Measurements from ENCODE around the gene C20orf141.
"Not testable (repeated sequence)": the region's sequence is repeated elsewhere in the genome, so short reads cannot be mapped to it uniquely, and the experiment has no call there.

Gene C20orf141

DNA sequence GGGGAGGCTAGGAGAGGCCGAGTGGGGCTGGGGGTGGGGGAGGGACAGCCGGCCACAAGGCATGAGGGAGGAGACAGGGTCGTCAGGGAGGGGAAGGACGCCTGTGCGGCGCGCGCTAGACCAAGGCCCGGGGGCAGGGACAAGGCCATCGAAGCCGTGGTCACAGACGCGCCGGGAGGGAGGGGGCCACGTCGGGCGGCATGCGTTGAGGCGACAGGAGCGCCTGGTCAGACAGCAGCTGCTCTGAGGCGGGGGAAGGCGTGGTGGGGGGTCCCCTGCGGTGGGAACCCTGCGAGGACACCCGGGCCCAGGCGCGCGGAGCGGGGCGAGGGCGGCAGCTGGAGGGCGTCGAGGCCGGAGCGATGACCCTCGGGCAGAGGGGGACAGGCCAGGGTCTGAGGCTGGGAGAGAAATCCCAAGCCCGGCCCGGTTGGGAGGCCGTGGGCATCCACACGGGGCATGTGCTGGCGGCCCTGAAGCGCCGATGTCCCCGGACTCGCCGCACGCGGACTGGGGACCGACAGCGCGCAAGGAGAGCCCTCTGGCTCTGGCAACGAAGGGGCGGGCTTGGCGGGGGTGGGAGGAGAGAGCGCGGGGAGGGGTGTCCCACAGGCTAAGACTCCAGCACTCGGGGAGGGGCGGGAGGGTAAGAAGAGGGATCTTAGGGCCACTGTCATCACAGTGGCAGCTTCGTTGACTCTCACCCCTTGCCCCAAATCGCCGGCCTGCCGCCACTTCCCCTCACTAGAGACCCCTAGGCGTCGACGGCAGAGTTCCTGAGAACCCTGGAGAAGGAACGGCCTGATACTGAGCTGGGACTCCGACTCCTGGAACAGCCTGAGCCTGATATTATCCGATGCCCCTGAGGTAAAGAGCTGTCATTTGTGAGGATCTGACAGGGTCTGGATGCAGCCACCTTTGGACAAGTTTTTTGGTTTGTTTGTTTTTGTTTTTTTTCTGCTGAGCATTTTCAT is 6.4 kb downstream of the C20orf141 start:
- no peak for DNase-seq

DNA sequence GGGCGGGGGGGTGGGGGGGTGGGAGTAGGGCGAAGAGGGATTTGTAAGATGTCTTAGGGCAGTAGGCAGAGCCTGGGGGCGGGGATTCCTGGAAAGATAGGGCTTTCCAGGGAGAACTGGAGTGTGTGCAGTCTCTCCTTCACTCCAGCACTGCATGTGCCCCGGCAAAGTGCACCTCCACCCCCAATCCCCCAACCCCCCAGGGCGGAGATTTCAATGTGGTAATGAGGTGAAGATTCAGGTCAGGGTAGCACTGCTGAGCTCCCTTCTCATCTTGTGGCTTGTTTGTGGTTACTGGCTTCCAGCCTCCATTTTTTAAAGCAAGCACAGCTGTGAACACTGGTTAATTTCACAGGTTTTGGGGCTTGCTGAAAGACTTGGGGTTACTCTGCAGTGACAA is 7.3 kb downstream of the C20orf141 start:
- no peak for DNase-seq

DNA sequence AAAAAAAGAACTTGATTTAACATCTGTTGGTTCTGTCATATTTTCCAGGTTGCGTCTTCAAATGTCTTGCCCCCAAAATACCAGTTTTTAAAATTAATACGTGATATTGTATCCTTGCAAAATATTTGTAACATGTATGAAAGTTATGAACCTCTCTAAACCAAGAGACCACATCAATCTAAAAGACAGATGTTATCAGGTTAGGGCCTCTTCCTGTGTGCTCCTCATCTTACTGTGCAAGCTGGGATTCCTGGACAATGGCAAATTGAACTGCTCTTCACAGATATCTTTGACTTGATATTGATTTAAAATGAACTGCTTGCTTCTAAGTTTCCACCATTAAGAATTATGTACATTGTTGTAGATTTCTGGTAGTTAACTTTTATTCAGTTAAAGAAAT is 11.0 kb downstream of the C20orf141 start:
- no peak for DNase-seq

DNA sequence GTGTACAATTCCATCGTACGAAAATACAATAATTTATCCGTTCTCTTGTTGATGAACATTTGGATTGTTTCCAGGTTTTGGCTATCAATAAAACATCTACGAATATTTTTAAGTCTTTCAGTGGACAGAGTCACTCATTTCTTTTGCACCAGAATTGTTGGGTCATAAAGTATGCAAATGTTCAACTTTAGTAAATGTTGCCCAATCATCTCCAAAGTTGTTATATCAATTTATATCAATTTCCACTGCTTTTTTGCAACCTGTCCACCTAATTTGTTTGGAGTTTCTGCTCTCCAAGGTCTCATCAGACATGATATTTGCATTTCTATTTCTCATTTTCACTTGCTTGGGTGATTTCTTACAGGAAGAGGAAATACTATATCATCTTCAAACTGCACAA is 11.9 kb downstream of the C20orf141 start:
- DNase-seq = no peak

- DNase-seq = no peak
Measured at GRCh38 chr20:2829376-2829775, 14.6 kb downstream of the C20orf141 start.

DNA sequence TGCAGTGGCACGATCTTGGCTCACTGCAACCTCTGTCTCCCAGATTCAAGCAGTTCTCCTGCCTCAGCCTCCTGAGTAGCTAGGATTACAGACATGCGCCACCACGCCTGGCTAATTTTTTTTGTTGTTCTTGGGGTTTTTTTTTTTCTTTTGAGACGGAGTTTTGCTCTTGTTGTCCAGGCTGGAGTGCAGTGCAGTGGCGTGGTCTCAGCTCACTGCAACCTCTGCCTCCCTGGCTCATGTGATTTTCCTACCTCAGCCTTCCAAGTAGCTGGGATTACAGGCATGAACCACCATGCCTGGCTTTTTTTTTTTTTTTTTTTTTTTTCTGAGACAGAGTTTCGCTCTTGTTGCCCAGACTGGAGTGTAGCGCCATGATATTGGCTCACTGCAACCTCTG is 16.4 kb downstream of the C20orf141 start:
- not testable (repeated sequence) for DNase-seq

GRCh38 chr20:2833761-2834160 is 19.0 kb downstream of the C20orf141 start:
- DNase-seq = peak; percentile 40

GRCh38 chr20:2834401-2835110 is 19.8 kb downstream of the C20orf141 start:
- DNase-seq = peak; percentile 67

DNA sequence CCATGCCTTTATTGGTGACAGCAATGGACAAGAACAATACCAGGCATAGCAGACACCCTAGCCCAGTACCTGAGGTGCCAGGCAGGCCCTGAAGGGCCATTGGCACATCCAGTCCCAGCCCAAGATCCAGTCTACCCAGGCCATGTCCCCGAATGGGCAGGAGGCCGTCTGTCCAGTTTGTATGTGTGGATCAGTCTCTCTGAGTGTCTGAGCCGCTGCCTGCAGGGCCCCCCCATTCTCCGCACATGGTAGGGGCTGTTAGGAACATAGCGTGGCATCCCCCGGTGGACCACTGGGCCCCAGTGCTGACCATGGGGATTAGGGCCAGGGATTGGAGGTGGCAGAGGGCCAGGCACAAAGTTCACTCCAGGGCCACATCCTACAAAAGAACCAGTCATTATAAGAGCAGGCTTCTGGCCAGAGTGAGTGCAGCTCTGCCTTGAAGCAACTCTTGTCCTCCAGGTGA is 20.6 kb downstream of the C20orf141 start:
- no peak for DNase-seq

- DNase-seq = no peak
Measured at GRCh38 chr20:2836035-2836434, 21.2 kb downstream of the C20orf141 start.

DNA sequence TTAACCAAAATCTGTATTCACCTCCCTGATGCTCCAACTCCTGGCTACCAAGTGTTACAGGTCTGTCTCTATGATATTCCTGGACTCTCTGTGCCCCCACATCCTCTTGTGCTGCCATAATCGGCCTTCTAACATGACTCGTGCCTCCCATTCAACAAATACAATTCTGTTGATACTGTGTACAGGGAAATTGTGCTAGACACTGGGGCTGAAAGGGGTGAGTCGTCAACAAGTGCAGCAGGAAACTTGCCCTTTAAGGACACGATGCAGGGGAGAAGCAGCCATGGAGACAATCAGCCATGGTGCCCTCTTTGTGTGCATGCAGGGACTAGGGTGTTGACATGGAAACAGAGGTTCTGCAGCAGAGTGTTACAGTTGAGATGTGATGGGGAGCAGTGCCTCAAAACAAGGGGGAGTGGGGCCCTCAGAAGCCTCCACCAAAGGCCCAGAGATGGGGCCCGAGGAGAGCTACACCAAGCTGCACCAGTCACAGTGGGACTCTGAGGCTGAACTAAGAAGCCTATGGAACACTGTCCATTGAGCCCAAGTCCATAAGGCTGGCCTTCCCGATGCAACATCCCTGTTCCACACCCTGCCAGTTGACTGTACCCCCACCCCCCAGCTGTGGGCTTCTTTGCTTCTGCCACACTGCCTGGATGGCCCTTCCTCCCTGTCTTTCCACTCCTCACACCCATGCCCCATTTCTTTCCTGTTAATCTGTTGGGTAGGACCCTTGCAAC is 22.6 kb downstream of the C20orf141 start:
- DNase-seq = no peak

GRCh38 chr20:2838170-2838797 is 23.5 kb downstream of the C20orf141 start:
- DNase-seq = no peak

GRCh38 chr20:2838847-2839671 is 24.3 kb downstream of the C20orf141 start:
- no peak for DNase-seq

- DNase-seq = no peak
Measured at GRCh38 chr20:2839732-2840137, 24.9 kb downstream of the C20orf141 start.

GRCh38 chr20:2840138-2840966 is 25.6 kb downstream of the C20orf141 start, which contains the start of the genes PCED1A and VPS16:
Gene PCED1A, minus strand, starts transcription at chr20:2840655. Its CDS starts 743 bp downstream, at chr20:2839912.
Gene VPS16, plus strand, starts transcription at chr20:2840745. Its CDS starts 30 bp downstream, at chr20:2840775.
- DNase-seq = peak; percentile 72

GRCh38 chr20:2840967-2841531 is 26.3 kb downstream of the C20orf141 start:
- no peak for DNase-seq

GRCh38 chr20:2845607-2846006 is 30.8 kb downstream of the C20orf141 start:
- peak; percentile 18 for DNase-seq

DNA sequence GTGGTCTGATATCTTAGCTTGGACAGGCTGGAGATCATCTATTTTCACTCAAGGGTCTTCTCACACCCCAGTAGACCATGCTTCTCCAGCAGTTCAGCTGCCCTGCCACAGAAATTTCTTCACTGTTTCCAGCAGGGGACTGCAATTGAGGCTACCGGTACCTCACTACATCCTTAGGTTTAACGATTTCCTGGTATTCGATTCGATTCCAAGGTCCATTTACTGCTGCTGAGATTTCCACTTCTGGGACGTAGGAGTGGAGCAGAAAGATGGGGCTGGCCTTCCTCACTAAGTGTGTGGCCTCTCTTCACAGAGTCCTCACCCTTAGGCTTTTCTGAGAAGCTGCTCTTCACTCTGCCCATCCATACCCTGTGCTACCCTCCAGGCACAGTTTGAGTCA is 31.9 kb downstream of the C20orf141 start:
- DNase-seq = no peak

DNA sequence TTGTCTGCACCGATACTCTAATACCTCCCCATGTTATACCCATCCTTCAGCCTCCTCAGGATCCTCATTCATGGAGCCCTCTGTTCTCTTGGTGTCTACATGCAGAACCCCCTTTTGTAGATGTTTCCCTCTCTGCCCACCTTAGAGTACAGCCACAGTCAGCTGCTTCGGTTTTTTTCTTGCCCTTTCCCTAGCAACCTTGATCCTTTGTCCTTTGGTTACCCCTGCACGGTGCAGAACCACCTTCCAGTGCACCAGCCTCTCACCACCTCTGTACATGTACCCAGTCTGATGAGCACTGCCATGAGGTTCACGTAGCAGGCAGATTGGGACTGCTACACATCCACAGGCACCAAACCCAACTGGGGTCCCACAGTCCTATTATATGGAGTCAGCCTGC is 33.0 kb downstream of the C20orf141 start:
- no peak for DNase-seq

- no peak for DNase-seq
Measured at GRCh38 chr20:2849529-2849928, 34.7 kb downstream of the C20orf141 start.

Measured in MV-4-11 (cell line).